NCI-H345 treated with DMSO at 0.1 percent for 48 hours (cell line): Measurements from ENCODE around the gene ZDHHC11.
"Not testable (repeated sequence)": the region's sequence is repeated elsewhere in the genome, so short reads cannot be mapped to it uniquely, and the experiment has no call there.

ENCODE experiments used
- DNase-seq: peaks from one replicate; lab custom pipeline; 2025; ENCODE audit not compliant: unreplicated experiment; lab: John Stamatoyannopoulos, UW

ZDHHC11 gene

DNA sequence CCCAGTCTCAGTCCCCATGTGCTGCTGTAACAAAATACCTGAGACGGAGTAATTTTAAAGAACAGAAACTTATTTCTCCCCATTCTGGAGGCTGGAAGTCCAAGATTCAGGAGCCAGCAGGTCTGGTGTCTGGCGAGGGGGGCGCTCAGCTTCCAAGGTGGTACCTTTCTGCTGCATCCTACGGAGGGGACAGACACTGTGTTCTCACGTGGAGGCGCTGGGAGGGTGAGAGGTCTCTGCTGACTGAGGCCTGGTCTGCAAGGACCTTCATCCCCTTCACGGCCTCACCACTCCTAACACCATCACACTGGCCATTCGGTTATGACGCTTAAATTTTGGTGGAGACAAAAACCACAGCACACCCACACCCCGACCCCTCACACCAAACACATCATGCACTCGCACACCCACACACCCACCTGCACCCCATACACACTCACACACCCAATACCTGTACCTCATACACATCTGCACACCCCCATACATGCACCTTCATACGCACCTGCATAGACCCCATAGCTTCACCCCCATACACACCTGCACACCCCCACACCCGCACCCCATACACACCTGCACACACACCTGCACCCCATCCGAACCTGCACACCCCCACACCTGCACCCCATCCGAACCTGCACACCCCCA lies 9.8 kb upstream of the ZDHHC11 start:
- no peak for DNase-seq

DNA sequence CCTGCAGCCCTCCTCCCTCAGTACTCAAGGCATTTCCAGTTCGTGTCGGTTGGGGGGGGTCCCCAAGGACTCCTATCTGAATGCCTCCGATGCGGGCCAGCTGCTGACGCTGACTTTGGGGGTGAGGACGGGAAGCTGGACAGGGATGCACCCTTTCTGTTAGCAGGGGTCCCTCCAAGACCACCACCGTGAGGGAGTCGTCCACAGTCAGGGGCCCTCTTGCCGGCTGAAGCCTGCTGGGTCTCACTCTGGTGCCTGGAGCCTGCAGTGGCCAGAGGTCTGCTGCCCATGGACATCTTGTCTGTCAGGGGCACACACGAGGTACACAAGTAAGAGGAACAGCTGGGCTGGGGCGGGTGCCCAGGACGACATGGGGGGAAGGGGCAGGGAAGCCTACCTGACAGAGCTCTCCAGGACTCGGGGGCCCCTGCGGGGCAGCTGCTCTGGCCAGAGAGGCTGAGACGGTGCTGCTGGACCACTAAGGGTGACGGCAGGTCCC lies 9.1 kb upstream of the ZDHHC11 start:
- no peak for DNase-seq

DNA sequence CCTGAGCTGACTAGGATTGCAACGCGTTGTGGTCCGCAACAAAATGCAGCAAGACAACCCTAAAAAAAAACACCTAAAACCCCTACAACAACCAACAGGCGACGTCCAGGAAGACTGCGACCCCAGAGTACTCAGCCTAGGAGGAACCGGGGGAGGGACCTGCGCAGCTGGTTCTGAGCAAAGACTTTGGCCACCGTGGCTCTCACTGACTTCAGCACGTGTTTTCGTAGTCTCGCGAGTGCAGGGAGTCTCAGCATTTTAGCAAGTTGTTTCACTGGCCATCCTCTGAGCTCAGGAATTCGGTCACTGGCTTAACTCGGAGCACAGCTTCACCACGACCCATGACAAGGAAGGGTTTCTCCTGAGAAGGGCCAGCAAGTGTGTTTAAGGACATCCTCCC lies 8.6 kb upstream of the ZDHHC11 start:
- DNase-seq, result no peak

DNA sequence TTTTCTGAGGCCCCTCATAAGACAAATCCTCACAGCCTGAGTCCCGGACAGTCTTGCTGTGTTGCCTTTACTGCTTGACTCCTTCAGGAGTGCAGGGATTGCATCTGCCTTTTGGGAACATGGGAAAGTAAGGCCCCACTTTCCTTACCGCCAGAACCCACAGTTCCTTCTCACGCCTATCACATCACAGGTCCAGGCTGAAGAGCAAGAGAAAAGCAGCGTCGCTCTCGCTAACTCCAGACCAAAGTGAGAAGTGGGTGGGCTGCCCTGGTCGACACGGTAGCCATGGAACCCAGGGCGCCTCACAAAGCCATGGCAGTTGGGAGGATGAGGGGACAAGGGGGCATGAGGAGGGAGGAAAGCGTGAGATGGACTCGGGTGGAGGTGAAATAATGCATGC lies 7.9 kb upstream of the ZDHHC11 start:
- no peak for DNase-seq

DNA sequence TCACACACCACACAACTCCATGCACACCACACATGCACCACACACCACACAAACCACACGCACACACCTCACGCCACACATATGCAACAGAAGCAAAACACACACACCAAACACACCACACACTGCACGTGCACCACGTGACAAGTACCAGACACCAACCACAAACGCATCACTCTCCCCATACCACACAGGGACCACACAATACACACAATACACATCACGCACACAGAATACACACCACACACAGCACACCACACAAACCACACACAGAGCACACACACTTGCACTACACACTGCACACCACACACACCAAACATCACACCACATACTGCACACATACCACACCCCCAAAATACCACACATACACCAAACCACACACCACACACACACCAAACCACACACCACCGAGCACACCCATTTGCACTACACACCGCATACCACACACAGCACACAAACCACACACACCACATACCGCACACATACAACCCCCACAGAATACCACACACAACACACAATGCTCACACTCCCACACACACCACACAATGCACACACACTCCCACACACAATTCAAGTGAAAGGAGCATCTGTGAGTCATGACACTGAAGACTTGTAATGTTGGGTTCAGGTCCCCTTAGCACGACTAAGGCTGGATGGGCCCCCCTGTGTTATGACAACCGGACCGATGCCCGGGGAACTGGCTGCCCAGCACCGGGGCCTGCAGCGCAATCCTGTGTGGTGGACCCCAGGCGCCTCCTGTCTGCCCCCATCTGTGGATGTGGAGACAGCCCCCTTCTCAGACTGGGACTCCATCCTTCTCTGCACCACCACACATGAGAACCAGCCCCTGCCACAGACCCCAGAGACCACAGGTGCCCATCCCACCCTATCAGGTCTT lies 6.0 kb upstream of the ZDHHC11 start:
- no peak for DNase-seq

DNA sequence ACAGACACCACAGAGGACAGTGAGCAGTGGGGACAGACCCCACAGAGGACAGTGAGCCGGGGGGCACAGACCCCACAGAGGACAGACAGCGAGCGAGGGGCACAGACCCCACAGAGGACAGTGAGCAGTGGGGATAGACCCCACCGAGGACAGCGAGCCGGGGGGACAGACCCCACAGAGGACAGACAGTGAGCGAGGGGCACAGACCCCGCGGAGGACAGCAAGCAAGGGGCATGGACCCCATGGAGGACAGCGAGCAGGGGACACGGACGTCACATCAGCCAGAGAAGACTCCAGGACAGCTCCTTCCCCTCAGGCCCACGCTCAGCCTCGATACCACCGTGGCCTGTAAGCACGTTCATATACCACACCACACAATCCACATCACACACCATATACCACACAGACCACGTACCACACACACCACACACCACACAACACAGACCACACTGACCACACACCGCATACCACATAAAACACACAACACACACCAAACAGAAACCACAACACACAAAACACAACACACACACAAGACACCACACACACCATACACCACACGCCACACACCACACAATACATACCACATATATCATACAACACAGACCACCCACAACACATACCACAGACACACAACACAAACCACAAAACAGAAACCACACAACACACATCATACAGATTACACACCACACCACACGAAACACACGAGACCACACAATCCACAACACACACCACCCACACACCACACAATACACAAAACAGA lies 5.2 kb upstream of the ZDHHC11 start:
- no peak for DNase-seq

DNA sequence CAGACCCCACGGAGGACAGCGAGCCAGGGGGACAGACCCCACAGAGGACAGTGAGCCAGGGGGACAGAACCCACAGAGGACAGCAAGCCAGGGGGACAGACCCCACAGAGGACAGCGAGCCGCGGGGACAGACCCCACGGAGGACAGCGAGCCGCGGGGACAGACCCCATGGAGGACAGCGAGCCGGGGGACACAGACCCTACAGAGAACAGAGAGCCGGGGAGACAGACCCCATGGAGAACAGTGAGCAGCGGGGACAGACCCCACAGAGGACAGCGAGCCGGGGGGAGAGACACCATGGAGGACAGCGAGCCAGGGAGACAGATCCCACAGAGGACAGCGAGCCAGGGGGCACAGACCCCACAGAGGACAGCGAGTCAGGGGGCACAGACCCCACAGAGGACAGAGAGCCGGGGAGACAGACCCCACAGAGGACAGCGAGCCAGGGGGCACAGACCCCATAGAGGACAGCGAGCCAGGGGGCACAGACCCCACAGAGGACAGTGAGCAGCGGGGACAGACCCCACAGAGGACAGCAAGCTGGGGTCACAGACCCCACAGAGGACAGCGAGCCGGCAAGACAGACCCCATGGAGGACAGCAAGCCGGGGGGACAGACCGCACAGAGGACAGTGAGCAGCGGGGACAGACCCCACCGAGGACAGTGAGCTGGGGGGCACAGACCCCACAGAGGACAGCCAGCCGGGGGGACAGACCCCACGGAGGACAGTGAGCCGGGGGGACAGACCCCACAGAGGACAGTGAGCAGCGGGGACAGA lies 4.4 kb upstream of the ZDHHC11 start:
- DNase-seq, result no peak

DNA sequence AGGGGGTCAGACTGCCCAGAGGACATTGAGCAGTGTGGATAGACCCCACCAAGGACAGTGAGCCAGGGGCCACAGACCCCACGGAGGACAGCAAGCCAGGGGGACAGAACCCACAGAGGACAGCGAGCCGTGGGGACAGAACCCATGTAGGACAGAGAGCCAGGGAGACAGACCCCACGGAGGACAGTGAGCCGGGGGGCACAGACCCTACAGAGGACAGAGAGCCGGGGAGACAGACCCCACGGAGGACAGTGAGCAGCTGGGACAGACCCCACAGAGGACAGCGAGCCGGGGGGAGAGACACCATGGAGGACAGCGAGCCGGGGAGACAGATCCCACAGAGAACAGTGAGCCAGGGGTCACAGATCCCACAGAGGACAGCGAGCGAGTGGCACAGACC lies 3.4 kb upstream of the ZDHHC11 start:
- DNase-seq, result no peak

DNA sequence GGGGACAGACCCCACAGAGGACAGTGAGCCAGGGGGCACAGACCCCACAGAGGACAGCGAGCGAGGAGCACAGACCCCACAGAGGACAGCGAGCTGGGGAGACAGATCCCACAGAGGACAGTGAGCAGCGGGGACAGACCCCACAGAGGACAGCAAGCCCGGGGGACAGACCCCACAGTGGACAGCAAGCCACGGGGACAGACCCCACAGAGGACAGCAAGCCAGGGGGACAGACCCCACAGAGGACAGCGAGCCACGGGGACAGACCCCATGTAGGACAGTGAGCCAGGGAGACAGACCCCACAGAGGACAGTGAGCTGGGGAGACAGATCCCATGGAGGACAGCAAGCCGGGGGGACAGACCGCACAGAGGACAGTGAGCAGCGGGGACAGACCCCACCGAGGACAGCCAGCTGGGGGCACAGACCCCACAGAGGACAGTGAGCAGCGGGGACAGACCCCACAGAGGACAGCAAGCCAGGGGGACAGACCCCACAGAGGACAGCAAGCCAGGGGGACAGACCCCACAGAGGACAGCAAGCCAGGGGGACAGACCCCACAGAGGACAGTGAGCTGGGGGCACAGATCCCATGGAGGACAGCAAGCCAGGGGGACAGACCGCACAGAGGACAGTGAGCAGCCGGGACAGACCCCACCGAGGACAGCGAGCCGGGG lies 2.8 kb upstream of the ZDHHC11 start:
- not testable (repeated sequence) for DNase-seq

DNA sequence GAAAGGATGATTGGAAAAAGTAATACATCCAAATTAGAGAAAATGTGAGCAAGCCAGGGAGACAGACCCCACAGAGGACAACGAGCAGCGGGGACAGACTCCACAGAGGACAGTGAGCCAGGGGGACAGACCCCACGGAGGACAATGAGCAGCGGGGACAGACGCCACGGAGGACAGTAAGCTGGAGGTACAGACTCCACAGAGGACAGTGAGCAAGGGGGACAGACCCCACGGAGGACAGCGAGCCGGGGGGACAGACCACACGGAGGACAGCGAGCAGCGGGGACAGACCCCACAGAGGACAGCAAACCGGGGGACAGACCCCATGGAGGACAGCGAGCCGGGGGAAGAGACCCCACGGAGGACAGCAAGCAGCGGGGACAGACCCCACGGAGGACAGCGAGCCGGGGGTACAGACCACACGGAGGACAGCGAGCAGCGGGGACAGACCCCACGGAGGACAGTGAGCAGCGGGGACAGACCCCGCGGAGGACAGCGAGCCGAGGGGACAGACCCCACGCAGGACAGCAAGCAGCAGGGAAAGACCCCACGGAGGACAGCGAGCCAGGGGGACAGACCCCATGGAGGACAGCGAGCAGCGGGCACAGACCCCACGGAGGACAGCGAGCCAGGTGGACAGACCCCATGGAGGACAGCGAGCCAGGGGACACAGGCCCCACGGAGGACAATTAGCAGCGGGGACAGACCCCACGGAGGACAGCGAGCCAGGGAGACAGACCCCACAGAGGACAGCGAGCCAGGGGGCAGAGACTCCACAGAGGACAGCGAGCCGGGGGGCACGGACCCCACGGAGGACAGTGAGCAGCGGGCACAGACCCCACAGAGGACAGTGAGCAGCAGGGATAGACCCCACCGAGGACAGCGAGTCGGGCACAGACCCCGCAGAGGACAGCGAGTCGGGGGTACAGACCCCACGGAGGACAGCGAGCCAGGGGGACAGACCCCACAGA lies 1.9 kb upstream of the ZDHHC11 start:
- DNase-seq, result no peak

DNA sequence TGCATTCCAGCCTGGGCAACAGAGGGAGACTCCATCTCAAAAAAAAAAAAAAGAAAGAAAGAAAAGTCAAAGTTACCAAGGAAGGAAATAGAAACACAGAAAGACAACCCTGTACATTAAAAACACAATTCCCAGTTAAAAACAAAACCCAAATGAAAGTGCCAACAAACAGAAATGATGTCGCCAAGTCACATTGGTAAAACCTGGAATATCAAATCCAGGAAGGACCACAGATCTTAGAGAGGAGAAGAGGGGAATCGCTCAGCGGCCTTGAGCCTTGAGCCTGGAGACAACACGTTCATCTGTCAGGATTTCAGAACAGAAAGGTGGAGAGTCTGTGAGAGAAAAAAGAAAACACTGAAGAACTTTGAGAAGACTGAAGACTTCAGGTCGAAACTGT lies 1.2 kb upstream of the ZDHHC11 start:
- no peak for DNase-seq

DNA sequence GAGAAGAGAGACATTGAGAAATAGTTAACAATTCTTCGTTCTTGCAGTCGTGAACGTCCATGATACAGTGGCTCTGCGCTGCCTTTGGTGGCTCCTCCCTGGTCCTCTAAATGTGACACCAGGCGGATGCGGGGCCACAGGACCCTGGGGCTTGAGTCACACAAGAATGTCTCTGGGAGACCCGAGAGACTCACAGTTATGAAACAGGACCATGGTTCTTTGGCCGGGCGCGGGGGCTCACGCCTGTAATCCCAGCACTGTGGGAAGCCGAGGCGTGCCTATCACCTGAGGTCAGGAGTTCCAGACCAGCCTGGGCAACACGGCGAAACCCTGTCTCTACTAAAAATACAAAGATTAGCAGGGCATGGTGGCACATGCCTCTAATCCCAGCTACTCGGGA lies 767 bp upstream of the ZDHHC11 start:
- no peak for DNase-seq

DNA sequence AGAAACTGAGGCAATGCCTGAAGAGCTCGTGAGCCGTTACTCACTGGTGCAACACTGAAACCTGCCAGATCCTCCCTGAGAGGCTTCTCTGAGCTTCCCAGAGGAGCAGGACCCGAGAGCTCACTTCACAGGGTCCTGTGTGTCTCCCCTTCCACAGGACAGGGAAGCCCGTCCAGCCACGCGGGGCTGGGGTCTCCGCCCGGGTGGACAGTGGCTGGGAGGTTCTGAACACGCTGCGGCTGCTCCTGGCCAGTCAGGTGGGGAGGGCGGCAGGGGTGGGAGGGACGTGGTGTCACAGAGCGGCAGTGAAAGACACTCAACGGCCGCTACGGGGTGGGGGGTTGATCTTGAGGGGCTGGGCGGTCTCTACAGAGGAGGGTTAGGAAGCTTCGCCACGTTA lies 290 bp upstream of the ZDHHC11 start:
- DNase-seq, result no peak

DNA sequence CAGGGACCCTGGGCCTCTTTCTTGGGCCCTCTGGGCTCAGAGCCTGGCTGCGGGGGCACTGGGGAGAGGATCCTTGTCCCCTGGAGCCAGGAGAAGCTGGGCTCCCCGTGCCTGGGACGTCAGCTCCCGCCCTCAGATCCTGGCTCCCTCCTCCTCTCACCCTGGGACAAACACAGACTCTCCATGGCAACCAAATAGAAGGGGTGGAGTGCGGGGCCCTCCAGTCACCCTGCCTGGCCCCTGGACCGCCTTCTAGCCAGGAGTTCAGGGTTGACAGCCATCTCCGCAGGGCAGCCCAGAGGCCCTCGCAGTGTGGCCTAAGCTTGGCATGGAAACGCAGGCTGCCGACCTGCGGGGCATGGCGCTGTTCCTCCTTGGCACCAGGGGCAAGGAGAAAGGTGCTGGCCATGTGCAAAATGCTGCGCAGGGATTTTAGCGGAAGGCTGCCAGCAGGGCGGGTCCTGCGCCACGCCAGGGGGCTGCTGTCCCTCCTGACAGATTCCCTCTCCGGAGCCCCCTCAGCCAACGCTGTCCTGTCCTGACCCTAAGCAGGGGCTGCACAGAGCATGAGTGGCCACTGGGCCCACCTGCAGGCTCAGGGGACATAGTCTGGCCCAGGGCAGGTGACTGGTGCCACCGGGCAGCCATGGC lies 1.0 kb downstream of the ZDHHC11 start:
- no peak for DNase-seq

DNA sequence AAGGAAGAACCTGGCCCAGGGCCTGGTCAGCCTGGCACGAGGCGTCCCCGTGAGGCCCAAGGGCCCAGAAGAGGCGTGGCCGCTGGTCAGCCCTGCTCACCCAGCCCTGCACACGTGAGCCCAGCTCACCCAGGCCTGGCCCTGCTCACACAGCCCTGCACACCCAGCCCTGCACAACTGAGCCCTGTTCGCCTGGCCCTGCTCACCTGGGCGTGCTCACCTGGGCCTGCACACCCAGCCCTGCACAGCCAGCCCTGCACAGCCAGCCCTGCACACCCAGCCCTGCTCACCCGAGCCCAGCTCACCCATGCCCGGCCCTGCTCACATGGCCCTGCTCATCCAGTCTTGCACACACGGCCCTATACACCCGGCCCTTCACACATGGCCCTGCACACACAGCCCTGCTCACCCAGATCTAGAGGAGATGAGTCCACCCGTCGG lies 2.1 kb downstream of the ZDHHC11 start:
- DNase-seq, result no peak

DNA sequence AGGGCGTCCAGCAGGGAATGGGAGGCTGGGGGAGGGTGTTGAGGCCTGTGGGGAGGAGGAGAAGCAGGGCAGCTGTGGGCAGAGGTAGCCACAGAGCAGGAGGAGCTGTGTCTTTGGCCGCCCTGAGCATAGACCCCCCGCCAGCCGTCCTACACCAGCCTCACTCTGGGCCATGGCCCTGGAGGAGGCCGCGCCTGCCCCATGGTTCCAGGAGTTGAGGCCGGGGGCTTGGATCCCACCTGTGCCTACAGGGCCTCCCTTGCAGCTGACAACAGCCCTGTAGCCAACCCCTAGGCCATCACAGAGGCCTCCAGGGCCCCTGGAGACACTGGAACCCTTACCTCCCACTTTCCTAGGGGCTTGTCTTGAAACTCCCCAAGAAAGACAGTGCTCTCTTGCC lies 3.0 kb downstream of the ZDHHC11 start:
- DNase-seq, result not testable (repeated sequence)

DNA sequence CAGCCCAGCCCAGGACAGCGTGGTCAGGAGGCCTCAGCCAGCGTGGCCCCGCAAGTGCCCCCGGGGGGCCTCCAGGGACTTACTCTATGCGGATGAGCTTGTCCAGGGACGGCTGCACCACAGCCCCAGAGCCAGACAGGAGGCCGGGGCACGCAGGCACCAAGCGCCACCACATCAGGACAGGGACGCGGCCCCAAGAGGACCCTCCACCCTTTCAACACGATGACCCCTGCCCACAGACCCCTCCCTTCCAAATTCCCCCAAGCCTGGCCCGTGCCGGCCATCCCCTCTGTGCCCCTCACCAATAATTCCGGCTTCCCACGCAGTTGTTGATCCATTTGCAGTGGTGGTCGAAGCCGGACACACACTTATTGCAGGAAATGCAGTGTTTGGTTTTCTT lies 3.6 kb downstream of the ZDHHC11 start:
- not testable (repeated sequence) for DNase-seq

DNA sequence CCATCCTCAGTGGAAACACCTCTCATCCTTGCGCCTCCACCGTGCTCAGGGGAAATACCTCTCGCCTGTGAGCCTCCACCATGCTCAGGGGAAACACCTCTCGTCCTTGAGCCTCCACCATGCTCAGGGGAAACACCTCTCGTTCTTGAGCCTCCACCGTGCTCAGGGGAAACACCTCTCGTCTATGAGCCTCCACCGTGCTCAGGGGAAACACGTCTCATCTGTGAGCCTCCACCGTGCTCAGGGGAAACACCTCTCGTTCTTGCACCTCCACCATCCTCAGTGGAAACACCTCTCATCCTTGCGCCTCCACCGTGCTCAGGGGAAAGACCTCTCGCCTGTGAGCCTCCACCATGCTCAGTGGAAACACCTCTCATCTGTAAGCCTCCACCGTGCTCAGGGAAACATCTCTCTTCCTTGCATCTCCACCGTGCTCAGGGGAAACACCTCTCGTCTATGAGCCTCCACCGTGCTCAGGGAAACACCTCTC lies 4.1 kb downstream of the ZDHHC11 start:
- not testable (repeated sequence) for DNase-seq
